GM19438 (cell line): ENCODE measurements around the gene CNTN5.
A peak's percentile ranks its signal among the peaks of the same experiment; 100 is the strongest.
"Not testable (repeated sequence)": the region's sequence is repeated elsewhere in the genome, so short reads cannot be mapped to it uniquely, and the experiment has no call there.

Experiments used
- ATAC-seq: cut with Tn5 transposase; IDR thresholded peaks from one replicate; pipeline ENCODE4 v1.9.1; 2021; ENCODE audit warnings: low read depth; ENCODE audit not compliant: unreplicated experiment

The CNTN5 gene

DNA sequence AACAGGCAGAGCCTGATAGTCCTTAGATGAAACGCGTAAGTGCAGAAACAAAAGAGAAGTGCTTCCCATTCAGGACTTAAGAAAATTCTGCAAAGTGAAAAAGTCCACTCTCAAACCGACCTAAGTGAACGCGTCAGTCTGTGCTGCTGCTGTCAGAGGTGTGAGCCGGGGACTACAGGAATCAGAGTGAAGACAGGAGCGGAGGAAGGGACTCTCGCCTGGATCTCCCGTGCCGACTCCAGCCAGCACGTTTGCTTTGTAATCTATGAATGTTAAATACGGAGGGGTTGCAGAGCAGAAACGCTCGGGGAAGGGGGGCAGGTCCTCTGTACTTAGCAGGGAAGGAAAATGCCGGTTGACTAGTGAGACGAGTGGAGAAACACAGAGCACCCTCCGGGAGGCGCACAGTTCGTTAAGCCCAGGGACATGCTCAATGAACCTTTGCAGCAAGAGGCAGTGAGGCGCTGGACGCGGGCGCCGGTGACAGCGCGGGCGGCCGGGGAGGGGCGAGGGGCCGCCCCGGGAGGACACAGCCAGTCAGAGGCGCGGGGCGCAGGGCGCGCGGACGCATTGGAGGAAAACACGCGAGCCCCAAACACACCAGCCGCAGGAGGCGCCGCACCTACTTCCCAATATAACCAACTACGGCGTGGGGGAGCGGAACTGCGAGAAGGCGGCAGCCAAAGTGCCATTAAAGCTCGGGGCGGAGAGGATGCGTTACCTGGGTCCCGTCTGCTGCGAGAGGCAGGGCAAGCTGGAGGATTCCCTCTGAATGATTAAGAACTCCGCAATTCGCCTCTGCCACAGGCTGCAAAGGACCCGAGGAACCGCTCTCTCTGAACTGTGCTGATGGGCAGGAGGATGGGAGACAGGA lies at the start of gene CNTN5:
Gene CNTN5 (plus strand): TSS at position 598 of the 874 bp plus-strand sequence.
- ATAC-seq, result no peak

GRCh38 chr11:98979205-98979604 lies 41.5 kb upstream of the CNTN5 start:
- no peak for ATAC-seq

DNA sequence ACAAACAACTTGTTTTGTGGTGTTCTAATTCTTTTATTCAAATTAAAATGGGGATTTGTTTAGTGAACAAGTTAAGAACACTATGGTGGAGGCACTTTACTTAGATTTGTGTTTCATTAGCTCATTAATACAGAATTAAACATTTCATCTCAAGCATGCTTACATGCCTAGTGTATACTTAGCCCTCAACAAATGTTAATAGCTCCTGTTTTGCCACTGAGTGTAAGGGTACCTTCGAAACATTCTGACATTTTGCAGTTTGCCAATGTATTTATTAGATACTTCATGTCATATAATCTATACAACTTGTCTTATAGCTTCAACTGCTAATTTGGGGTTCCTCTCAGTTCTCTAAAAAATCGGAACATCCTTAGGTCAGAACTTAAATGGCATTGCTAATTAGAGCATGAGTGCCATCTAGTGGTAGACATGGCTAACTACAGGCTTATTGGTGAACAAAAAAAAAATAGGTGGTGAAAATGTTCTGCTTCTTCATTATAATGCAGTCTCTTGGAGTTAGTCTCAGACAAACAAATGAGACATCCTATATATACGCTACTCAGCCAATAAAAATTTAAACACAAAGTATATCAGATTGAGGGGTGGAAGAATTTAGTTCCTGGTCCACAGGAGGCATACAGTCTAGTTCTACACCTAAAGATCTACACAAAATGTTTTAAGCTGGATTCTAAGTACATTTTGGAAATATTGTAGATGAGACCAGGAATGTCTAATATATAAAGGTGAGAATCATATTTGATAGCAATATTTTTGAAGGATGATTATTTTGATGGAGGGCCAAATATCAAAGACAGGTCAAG lies 4.9 kb upstream of the CNTN5 start:
- no peak for ATAC-seq

GRCh38 chr11:99019696-99020095 lies 1.1 kb upstream of the CNTN5 start:
- no peak for ATAC-seq

- no peak for ATAC-seq
These were observed 16.3 kb downstream of the CNTN5 start for GRCh38 chr11:99037057-99037456.

GRCh38 chr11:99063331-99063730 lies 42.6 kb downstream of the CNTN5 start:
- no peak for ATAC-seq

- no peak for ATAC-seq
These were observed 44.4 kb downstream of the CNTN5 start for GRCh38 chr11:99065121-99065520.

DNA sequence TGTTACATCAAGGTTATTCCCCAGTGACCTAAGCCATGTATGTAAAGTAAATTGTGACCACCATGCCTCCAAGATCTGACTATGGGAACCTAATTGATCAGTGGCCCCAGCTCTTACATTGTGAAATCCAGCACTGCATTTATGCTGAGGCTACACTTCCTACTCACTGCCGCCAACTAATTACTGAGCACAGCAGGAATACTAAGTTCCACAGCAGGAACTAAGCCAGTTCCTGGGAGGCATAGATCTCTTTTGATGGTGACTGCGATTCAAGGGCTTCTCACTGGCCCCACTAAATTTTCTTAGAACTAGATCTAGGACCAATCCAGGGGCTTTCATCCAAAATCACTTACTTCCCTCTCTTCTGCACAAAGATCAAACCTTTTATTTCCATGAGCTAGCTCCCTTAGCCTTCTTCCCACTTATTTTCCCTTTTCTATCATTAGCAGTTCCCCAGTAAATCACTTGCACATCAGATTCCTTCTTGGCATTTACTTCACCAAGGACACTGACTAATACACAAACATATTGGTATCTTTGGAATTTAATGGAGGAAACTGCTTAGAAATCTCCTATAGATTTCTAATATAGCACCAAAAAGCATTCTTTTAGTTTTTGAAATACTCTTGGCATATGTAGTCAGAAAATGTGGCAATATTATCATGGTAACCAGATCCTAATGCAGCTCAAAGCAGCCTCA lies 46.0 kb downstream of the CNTN5 start:
- no peak for ATAC-seq

- no peak for ATAC-seq
These were observed 48.1 kb downstream of the CNTN5 start for GRCh38 chr11:99068832-99069231.

DNA sequence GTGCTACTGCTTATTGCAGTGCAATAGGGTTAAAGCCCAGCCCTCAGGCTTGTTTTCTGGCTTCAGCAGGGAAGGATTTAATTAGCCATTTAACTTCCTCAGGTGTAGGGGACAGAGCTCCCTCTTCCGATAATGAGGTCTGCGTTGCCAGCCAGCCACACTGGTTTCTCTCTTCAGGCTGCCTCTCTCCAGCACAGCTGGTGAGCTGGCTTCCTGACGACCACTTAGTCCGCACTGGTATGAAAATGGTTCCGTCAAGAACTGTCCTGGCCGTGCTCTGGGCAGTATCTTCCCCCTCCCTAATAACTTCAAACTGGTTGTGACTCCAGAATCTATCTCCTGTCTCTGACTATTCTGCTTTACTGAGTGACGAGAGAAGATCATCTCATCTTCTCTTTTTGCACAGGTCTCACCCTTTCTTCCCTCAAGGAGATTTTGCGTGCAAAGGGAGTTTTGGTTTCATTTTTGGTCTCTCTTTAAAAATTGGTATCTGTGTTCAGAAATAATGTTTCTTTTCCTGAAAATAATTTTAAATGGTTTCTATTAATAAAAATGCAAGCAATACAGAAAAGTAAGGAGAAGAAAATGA lies 49.2 kb downstream of the CNTN5 start:
- ATAC-seq, result peak; percentile 91

DNA sequence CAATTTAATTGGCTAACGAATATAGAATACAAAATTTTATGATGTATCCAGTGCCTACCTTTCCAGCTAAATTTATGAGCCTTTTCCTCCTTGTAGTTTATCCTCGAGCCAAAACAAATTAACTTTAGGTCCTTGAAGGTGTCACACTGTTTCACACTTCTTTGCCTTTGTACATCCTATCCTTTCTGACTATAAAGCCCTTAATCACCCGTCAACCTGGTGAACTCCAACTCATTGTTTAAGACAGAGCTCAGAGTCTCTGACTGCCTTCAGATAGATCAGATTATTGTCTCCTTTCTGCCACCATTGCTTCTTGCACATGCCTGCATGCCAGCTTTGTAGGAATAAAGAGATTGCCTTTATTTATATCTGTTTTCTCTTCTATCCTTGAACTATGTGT lies 58.8 kb downstream of the CNTN5 start:
- ATAC-seq, result no peak

GRCh38 chr11:99080154-99080553 lies 59.4 kb downstream of the CNTN5 start:
- ATAC-seq, result no peak

DNA sequence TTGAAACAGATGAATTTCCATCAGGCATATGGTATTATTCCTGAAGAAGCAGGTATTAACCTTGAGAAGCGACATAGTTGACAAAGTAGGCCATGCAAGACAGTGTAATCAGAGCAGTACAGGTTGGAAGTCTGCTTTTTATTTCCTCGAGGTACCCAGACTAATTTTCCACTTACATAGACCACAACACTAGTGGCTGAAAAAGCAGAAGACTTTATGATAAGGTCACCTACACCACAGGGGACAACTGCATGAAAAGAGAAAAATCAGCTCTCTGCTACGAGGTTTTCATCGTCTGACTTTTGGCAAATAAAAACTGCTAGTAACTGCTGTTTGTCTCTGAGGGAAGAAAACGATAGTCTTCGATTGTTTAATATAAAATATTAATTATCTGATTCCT lies 77.5 kb downstream of the CNTN5 start:
- no peak for ATAC-seq

- peak; percentile 82 for ATAC-seq
These were observed 78.0 kb downstream of the CNTN5 start for GRCh38 chr11:99098751-99099150.

DNA sequence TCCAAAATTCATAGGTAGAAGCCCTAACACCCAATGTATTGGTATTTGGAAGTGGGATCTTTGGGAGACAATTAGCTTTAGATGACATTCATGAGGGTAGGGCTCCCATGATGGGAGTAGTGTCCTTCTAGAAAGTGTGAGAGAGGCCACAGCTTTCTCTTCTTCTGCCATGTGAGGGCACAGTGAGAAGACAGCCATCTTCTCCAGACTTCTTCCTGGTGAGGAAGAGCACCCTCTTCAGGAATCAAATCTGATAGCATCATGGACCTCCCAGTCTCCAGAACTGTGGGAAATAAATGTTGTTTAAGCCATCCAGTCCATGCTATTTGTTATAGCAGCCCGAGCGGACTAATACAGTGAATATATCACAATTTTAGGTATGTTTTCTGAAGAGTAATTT lies 96.9 kb downstream of the CNTN5 start:
- ATAC-seq, result no peak

GRCh38 chr11:99133862-99134261 lies 113.1 kb downstream of the CNTN5 start:
- ATAC-seq, result not testable (repeated sequence)

- ATAC-seq, result no peak
These were observed 114.8 kb downstream of the CNTN5 start for GRCh38 chr11:99135508-99135907.

DNA sequence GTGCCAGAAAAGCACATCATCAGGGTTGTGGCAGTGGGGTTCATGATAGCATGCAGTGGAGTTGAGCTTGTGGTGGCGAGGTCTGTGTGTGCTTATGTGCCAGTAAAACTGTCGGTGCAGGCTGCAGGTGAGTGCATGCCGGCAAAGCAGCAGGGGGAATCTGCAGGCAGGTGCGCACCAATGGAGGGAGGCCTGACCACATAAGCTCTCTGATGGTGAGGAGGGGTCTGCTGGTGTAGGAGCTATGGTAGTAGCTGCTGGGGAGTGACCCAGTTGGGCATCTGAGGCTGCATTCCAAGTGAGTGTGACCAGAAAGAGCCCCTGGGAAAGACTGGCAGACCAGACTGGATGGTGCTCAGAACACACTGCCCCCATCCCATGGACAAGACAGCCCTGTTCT lies 121.5 kb downstream of the CNTN5 start:
- no peak for ATAC-seq

DNA sequence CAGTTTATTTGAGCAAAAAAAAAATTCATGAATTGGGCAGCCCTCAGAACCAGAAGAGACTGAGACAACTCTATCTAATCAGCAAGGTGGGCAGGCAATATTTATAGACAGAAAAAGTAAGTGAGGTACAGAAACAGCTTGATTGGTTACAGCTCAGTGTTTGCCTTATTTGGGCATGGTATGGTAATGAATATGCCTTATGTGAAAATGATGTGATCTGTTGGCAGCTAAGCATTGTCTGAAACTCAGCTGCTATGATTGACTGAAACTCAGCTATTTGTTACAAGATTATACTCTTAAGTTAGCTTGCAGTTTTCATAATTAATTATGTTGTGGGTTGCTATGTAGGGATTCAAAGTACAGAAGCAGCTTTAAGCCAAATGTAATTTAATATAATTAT lies 127.6 kb downstream of the CNTN5 start:
- ATAC-seq, result no peak

DNA sequence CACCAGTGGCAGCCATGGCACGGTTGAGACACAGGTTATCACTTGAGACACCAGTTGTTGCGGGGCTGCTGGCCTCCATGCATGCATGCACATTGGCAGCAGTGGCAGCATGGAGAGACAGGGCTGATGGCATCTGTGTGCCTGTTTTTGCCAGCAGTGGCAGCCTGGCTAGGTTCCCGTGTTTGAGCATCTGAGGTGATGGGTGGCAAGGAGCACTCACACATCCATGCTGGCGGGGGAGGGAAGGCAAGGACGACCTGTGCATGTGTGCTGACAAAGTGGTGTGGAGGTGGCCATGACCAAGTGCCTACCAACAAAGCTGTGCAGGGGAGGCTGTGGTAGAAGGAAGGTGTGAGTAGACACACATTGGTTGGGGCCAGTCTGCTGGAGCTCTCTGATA lies 133.5 kb downstream of the CNTN5 start:
- no peak for ATAC-seq

DNA sequence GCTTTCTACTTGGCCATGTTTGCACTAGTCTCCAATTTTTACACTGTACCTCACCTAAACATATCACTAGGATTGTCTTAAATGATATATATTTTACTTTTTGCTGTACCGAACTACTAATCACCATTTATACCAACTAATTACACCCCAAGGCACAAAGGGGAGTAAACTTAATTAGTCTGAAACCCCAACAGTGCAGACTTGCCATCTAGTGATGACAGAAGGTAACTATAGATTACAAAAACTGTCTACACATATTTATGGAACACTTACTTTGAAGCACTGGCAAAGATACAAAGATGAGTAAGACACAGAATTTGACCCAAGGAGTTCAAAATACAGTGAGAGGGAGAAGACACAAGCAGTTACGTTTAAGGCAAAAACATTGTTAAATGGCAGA lies 139.7 kb downstream of the CNTN5 start:
- no peak for ATAC-seq
